Astrocyte of the spinal cord (primary cell): ENCODE data around the gene TFCP2L1.
"Not testable (repeated sequence)": the region's sequence is repeated elsewhere in the genome, so short reads cannot be mapped to it uniquely, and the experiment has no call there.

Experiments used
- DNase-seq: peaks from one replicate; pipeline ENCODE4 v3.0.0; 2011; ENCODE audit warnings: low read depth, low spot score
- H3K4me3 ChIP-seq: 2 replicates; pipeline ENCODE4 v1.5.1; 2011; ENCODE audit warnings: low read depth, mild to moderate bottlenecking, low read length, moderate library complexity
- CTCF ChIP-seq: IDR thresholded peaks from 2 replicates; pipeline ENCODE4 v1.5.1; 2012; ENCODE audit warnings: low read depth, mild to moderate bottlenecking, low read length, inconsistent platforms
- in situ Hi-C: cut with HindIII; loops from 2 replicates; pipeline ENCODE4 v1.10.0; 2017; ENCODE audit warnings: low sequenced_read_pairs

TFCP2L1 gene

DNA sequence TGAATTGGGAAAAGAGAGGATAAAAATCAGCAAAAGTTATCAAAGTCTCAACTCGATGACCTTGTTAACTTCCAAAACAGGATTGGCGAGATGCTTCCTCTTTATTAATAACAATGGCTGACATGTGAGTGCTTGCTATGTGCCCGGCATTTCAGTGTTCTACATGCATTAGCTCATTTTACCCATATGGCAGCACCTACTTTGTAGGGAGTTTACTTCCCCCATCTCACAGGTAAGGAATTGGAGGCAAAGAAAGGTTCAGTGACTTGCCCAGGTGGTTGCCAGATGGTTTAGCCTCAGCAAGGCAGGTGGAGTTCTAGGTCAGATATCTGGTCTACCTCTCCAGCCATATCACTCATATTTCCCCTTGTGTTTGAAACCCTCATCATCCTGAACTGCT is 12.4 kb downstream of the TFCP2L1 start:
- in situ Hi-C loops = no loop called here
- H3K4me3 ChIP-seq = no peak overlapping the region
- no peak for TF ChIP-seq CTCF
- DNase-seq = no peak

- DNase-seq, H3K4me3 ChIP-seq, in situ Hi-C loops: not testable (repeated sequence)
These were observed 15.6 kb downstream of the TFCP2L1 start for GRCh38 chr2:121269436-121269835.

DNA sequence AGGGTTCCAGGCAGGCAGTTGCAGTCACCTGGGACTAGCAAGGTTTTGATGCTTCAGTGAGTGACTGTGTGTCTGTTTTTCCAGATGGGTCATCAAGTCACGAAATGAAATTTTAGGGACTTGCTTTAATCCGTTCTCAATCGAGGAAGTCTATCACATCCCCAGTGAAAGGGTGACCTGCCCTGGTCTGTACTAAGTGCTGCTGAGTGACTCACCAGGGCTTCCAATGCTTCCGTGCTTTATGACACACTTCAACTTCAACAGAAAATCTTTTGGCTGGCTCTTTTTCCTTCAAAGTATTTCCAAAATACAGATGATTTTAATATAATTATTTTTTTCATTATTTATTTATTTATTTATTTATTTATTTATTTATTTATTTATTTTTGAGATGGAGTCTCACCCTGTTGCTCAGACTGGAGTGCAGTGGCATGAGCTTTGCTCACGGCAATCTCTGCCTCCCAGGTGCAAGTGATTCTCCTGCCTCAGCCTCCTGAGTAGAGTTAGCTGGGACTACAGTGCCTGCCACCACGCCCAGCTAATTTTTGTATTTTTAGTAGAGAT is 18.4 kb downstream of the TFCP2L1 start:
- in situ Hi-C loops = no loop called here
- no peak for TF ChIP-seq CTCF
- DNase-seq = no peak
- no peak overlapping the region for H3K4me3 ChIP-seq

DNA sequence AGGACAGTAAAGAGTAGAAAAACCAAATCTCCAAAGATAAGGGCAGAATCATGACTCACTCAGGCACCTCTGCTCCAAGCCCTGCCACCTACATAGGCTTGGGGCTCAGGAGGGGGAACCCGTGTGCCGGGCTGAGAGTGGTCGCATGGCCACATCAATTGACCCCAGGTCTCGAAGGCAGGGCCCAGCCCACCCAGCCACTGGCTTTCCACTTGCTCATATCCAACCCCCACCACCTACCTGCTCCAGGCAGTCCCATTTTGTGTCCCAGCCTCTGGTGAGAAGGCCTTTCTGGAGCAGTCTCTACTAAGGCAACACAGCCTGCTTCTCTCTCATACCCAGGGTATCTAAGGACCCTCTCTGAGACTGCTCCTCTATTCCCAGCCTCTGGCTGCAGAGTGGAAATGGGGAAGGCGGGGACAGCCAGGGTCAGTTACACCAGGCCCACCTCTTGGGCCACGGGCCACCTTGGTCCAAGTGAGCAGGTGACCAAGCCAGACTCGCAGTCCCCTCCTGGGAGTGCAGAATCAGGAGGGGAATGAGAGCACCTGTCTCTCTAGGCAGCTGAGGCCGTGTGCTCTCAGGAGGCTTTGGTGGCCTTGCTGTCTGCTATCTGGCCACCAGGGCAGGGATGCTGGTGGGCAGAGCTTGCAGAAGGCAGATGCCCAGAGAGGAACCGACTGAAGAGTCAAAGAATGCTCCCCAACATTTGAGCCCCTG is 20.8 kb downstream of the TFCP2L1 start:
- in situ Hi-C loops = no loop called here
- TF ChIP-seq CTCF = no peak
- DNase-seq = no peak
- H3K4me3 ChIP-seq = no peak overlapping the region

- no peak for DNase-seq
- in situ Hi-C loops = no loop called here
- H3K4me3 ChIP-seq = no peak overlapping the region
- no peak for TF ChIP-seq CTCF
These were observed 24.4 kb downstream of the TFCP2L1 start for GRCh38 chr2:121260370-121261154.

DNA sequence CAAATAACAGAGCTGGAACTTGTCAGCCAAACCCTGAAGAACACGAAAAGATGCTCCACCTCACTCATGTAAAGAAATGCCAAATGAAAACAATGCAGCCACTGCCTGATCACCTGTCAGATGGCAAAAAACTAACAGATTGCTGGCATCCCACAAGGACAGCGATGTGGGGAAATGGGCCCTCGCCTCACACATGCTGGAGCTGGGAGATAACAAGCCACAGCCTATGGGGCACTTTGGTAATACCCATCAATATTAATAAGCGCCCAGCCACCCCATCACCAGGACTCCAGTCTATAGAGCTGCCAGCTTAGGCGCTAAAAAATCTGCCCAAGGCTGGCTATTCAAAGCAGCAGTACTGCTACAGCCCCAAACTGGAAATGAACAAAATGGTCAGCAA is 27.0 kb downstream of the TFCP2L1 start:
- no peak for TF ChIP-seq CTCF
- no peak overlapping the region for H3K4me3 ChIP-seq
- in situ Hi-C loops = no loop called here
- no peak for DNase-seq

GRCh38 chr2:121257480-121257840 is 27.5 kb downstream of the TFCP2L1 start:
- in situ Hi-C loops = no loop called here
- DNase-seq = no peak
- H3K4me3 ChIP-seq = no peak overlapping the region
- no peak for TF ChIP-seq CTCF
